H9 (cell line): ENCODE measurements around the gene CHCHD3. TPM values are rescaled to one million over a fixed set of nuclear protein-coding genes. Genes with fewer than 3 reads are reported as not detected.
A peak's percentile ranks its signal among the peaks of the same experiment; 100 is the strongest.

Experiments
- DNase-seq: peaks from one replicate; pipeline ENCODE4 v3.0.0-alpha.2; 2017
- H2AFZ ChIP-seq: one replicate; pipeline ENCODE4 v1.6.1; 2013; ENCODE audit warnings: mild to moderate bottlenecking, low read length, control low read depth, moderate library complexity
- H2AK5ac ChIP-seq: 2 replicates; pipeline ENCODE4 v1.6.1; 2013; ENCODE audit warnings: low read length, control low read depth, mixed read lengths; ENCODE audit not compliant: insufficient read length
- H2BK120ac ChIP-seq: one replicate; pipeline ENCODE4 v1.6.1; 2013; ENCODE audit warnings: low read depth, mild to moderate bottlenecking, low read length, control low read depth, inconsistent platforms; ENCODE audit not compliant: poor library complexity, severe bottlenecking
- H2BK12ac ChIP-seq: 2 replicates; pipeline ENCODE4 v1.6.1; 2013; ENCODE audit warnings: low read length, control low read depth, mixed read lengths, low read depth; ENCODE audit not compliant: insufficient read length
- H2BK15ac ChIP-seq: 2 replicates; pipeline ENCODE4 v1.6.1; 2013; ENCODE audit warnings: low read depth, low read length, control low read depth
- H2BK20ac ChIP-seq: one replicate; pipeline ENCODE4 v1.6.1; 2013; ENCODE audit warnings: low read depth, mild to moderate bottlenecking, low read length, control low read depth, inconsistent platforms; ENCODE audit not compliant: poor library complexity, severe bottlenecking
- H2BK5ac ChIP-seq: 2 replicates; pipeline ENCODE4 v1.6.1; 2013; ENCODE audit warnings: low read length, control low read depth, mixed read lengths; ENCODE audit not compliant: insufficient read length
- H3K14ac ChIP-seq: 2 replicates; pipeline ENCODE4 v1.6.1; 2013; ENCODE audit warnings: low read length, control low read depth; ENCODE audit not compliant: insufficient read depth
- H3K18ac ChIP-seq: 2 replicates; pipeline ENCODE4 v1.6.1; 2013; ENCODE audit warnings: low read depth, mild to moderate bottlenecking, mixed read lengths, low read length, control low read depth; ENCODE audit not compliant: insufficient read length
- H3K23ac ChIP-seq: 2 replicates; pipeline ENCODE4 v1.6.1; 2013; ENCODE audit warnings: low read length, control low read depth, mixed read lengths, low read depth; ENCODE audit not compliant: insufficient read length
- H3K23me2 ChIP-seq: 2 replicates; pipeline ENCODE4 v1.6.1; 2013; ENCODE audit warnings: low read depth, mild to moderate bottlenecking, mixed read lengths, low read length, control low read depth; ENCODE audit not compliant: insufficient read length, poor library complexity, severe bottlenecking
- H3K27ac ChIP-seq: 2 replicates; pipeline ENCODE4 v1.5.1; 2013; ENCODE audit warnings: low read length, control low read depth, mixed read lengths, low read depth; ENCODE audit not compliant: insufficient read length
- H3K27me3 ChIP-seq: 2 replicates; pipeline ENCODE4 v1.6.1; 2013; ENCODE audit warnings: low read length, control low read depth, inconsistent platforms; ENCODE audit not compliant: insufficient read depth
- H3K4ac ChIP-seq: 2 replicates; pipeline ENCODE4 v1.6.1; 2013; ENCODE audit warnings: low read depth, mild to moderate bottlenecking, control low read depth, inconsistent platforms, low read length, moderate library complexity
- H3K4me1 ChIP-seq: 2 replicates; pipeline ENCODE4 v1.6.1; 2013; ENCODE audit warnings: low read length, control low read depth, inconsistent platforms; ENCODE audit not compliant: insufficient read depth
- H3K4me2 ChIP-seq: 2 replicates; pipeline ENCODE4 v1.6.1; 2013; ENCODE audit warnings: low read length, control low read depth, mixed read lengths; ENCODE audit not compliant: insufficient read length, insufficient read depth
- H3K56ac ChIP-seq: 2 replicates; pipeline ENCODE4 v1.6.1; 2013; ENCODE audit warnings: low read depth, mild to moderate bottlenecking, mixed read lengths, low read length, control low read depth; ENCODE audit not compliant: insufficient read length
- H3K79me1 ChIP-seq: 2 replicates; pipeline ENCODE4 v1.6.1; 2013; ENCODE audit warnings: low read depth, mild to moderate bottlenecking, moderate library complexity, low read length, control low read depth, inconsistent platforms; ENCODE audit not compliant: insufficient read depth, poor library complexity, severe bottlenecking
- H3K79me2 ChIP-seq: 2 replicates; pipeline ENCODE4 v1.6.1; 2013; ENCODE audit warnings: low read length, control low read depth, inconsistent platforms; ENCODE audit not compliant: insufficient read depth
- H3K9ac ChIP-seq: 2 replicates; pipeline ENCODE4 v1.6.1; 2013; ENCODE audit warnings: low read length, control low read depth, mixed read lengths; ENCODE audit not compliant: insufficient read length; ENCODE audit errors: extremely low read depth
- H3K9me3 ChIP-seq: one replicate; pipeline ENCODE4 v1.6.1; 2013; ENCODE audit warnings: low read depth, low read length, inconsistent platforms; ENCODE audit not compliant: control insufficient read depth
- H3T11ph ChIP-seq: one replicate; pipeline ENCODE4 v1.6.1; 2013; ENCODE audit warnings: mild to moderate bottlenecking, low read length, control low read depth, inconsistent platforms
- H4K20me1 ChIP-seq: one replicate; pipeline ENCODE4 v1.6.1; 2013; ENCODE audit not compliant: control insufficient read depth, insufficient read length, insufficient read depth
- H4K5ac ChIP-seq: 2 replicates; pipeline ENCODE4 v1.6.1; 2013; ENCODE audit warnings: low read depth, mild to moderate bottlenecking, mixed read lengths, low read length, control low read depth; ENCODE audit not compliant: insufficient read length
- H4K8ac ChIP-seq: replicated peaks from 2 replicates; pipeline ENCODE4 v1.6.1; 2013; ENCODE audit warnings: low read length, control low read depth, mixed read lengths, low read depth; ENCODE audit not compliant: insufficient read length
- H4K91ac ChIP-seq: 2 replicates; pipeline ENCODE4 v1.6.1; 2013; ENCODE audit warnings: low read depth, mild to moderate bottlenecking, moderate library complexity, mixed read lengths, low read length, control low read depth; ENCODE audit not compliant: insufficient read length
- H3K27ac Mint-ChIP-seq, 3 experiments: 2 replicates in 2 of 3; 3 replicates in 1 of 3; pipeline ENCODE4 v1.8.0; 2020 to 2021; ENCODE audit warnings: mixed read lengths in 3 of 3, mild to moderate bottlenecking in 1 of 3, moderate library complexity in 1 of 3
- H3K27me3 Mint-ChIP-seq: 2 replicates; pipeline ENCODE4 v1.8.0; 2021; ENCODE audit warnings: low read depth, mild to moderate bottlenecking, moderate library complexity, mixed read lengths
- H3K36me3 Mint-ChIP-seq, 3 experiments: 2 replicates in 2 of 3; 3 replicates in 1 of 3; pipeline ENCODE4 v1.8.0; 2020 to 2021; ENCODE audit warnings: low read depth in 3 of 3, mixed read lengths in 3 of 3; ENCODE audit not compliant: insufficient read depth in 1 of 3
- H3K4me1 Mint-ChIP-seq, 2 experiments: 2 replicates each; pipeline ENCODE4 v1.8.0; 2020; ENCODE audit warnings: mixed read lengths in 2 of 2
- H3K4me3 Mint-ChIP-seq, 2 experiments: 2 replicates in 1 of 2; 3 replicates in 1 of 2; pipeline ENCODE4 v1.8.0; 2020 to 2021; ENCODE audit warnings: mild to moderate bottlenecking in 2 of 2, mixed read lengths in 2 of 2, moderate library complexity in 1 of 2
- H3K9me3 Mint-ChIP-seq, 2 experiments: 2 replicates in 1 of 2; 3 replicates in 1 of 2; pipeline ENCODE4 v1.8.0; 2020; ENCODE audit warnings: mild to moderate bottlenecking in 2 of 2, mixed read lengths in 2 of 2, moderate library complexity in 1 of 2
- WGBS: extraction: QIAGEN DNeasy Blood & Tissue Kit; methylation state at CpG from one replicate; pipeline ENCODE4 v1.1.7; 2013; ENCODE audit warnings: missing lambda C conversion rate, low lambda C conversion rate, mixed read lengths; ENCODE audit not compliant: insufficient read length; ENCODE audit errors: extremely low coverage; 5-methylcytosine and 5-hydroxymethylcytosine counted together
- total RNA-seq: library from RNA; stranded (reverse); gene quantifications from 2 replicates; pipeline ENCODE4 v1.2.1, GENCODE V29; 2021
- TF ChIP-seq, protein P1 (sequence below): fragments of 200-600 bp; sonication (generic); conservative IDR thresholded peaks from 3 replicates; pipeline ENCODE4 v1.8.0; 2021; ENCODE audit warnings: antibody characterized with exemption, mild to moderate bottlenecking

Gene CHCHD3
- total RNA-seq, 1 experiment from 2014 or later, result 104 TPM

DNA sequence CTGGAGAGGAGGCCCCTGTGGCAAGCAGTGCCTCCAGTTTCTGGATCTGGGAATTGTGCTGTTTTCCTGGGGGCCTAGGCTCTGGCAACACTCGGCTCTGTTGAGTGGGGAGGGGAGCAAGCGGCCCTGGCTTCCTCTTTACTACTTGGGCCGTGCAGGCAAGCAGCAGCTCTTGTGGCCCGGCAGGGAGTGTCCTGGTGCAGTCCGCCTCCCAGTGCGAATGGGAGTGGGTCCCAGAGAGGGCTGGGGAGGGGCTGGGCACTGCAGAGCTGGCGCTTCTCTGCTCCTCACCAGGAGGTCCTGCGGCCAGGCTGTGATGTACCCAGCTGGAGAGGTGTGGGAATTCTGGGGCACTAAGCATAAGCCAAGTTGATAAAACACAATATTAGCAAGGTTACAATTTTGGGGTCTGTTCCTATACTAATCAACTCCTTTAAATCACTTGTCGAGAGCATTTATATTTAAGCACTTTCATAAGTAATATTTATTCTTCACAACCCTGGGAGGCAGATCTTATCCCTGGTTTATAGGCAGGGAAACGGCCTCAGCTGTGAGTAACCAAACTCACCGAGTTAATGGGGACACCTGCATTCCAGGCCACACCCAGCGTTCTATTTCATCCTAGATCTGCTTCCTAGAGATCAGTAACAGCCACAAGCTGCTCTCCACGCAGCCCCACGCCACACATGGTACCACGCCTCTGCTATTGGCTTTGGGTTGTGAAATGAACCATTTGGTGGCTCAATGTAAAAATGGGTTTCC lies 322.2 kb downstream of the CHCHD3 start:
- H3K9ac ChIP-seq, result no peak overlapping the region
- H3K27me3 ChIP-seq, result no peaks in the 10 kb centered on the region
- Mint-ChIP-seq H3K9me3 (peaks cover 7 to 13% of the 10 kb centered on the region in 2 experiments), H3K27me3 (no peaks in the 10 kb centered on the region; the same call in 1 of the 2 replicates), H3K36me3 (peaks cover 0 to 9% (median 8%) of the 10 kb centered on the region in 3 experiments; a peak in 5 of 7 replicates), H3K4me3 (no peak overlapping the region), H3K4me1 (peaks cover 6 to 13% of the 10 kb centered on the region in 2 experiments; a peak in 2 of 4 replicates), H3K27ac (peak overlapping the region in 1 of 3 experiments; percentile 87; a peak in 1 of 7 replicates)
- no peak overlapping the region for H3K18ac ChIP-seq
- H3K4me2 ChIP-seq, result no peak overlapping the region
- no peak overlapping the region for H2BK20ac ChIP-seq
- no peaks in the 10 kb centered on the region for H3K79me1 ChIP-seq
- H2BK5ac ChIP-seq, result no peak overlapping the region
- no peak overlapping the region for H2BK15ac ChIP-seq
- H3K9me3 ChIP-seq, result no peaks in the 10 kb centered on the region
- no peaks in the 10 kb centered on the region for H4K20me1 ChIP-seq
- H3K79me2 ChIP-seq, result no peaks in the 10 kb centered on the region
- H4K5ac ChIP-seq, result no peak overlapping the region
- no peak overlapping the region for H2BK12ac ChIP-seq
- H3T11ph ChIP-seq, result no peak overlapping the region
- H4K8ac ChIP-seq, result no peak overlapping the region
- TF ChIP-seq, protein P1, sequence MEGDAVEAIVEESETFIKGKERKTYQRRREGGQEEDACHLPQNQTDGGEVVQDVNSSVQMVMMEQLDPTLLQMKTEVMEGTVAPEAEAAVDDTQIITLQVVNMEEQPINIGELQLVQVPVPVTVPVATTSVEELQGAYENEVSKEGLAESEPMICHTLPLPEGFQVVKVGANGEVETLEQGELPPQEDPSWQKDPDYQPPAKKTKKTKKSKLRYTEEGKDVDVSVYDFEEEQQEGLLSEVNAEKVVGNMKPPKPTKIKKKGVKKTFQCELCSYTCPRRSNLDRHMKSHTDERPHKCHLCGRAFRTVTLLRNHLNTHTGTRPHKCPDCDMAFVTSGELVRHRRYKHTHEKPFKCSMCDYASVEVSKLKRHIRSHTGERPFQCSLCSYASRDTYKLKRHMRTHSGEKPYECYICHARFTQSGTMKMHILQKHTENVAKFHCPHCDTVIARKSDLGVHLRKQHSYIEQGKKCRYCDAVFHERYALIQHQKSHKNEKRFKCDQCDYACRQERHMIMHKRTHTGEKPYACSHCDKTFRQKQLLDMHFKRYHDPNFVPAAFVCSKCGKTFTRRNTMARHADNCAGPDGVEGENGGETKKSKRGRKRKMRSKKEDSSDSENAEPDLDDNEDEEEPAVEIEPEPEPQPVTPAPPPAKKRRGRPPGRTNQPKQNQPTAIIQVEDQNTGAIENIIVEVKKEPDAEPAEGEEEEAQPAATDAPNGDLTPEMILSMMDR, result no peak
- no peak overlapping the region for H3K27ac ChIP-seq
- H3K23me2 ChIP-seq, result no peaks in the 10 kb centered on the region
- no peak overlapping the region for H3K23ac ChIP-seq
- no peak overlapping the region for H2AFZ ChIP-seq
- no peak overlapping the region for H4K91ac ChIP-seq
- no peak for DNase-seq
- no CpG with 5 or more reads among the region's 15 CpGs for WGBS
- H3K4me1 ChIP-seq, result 0 out of 2 replicates have a peak, but pooled peaks cover 2% of the 10 kb centered on the region
- H3K4ac ChIP-seq, result no peak overlapping the region
- no peak overlapping the region for H2AK5ac ChIP-seq
- no peak overlapping the region for H3K56ac ChIP-seq
- no peak overlapping the region for H2BK120ac ChIP-seq
- no peak overlapping the region for H3K14ac ChIP-seq
